ENCODE results near the gene OPCML.

OPCML gene

GRCh38 chr11:132772703-132773545, 759.4 kb downstream of the OPCML start:
- no peak for DNase-seq

GRCh38 chr11:132771746-132772145, 760.6 kb downstream of the OPCML start:
- DNase-seq, result no peak

DNA sequence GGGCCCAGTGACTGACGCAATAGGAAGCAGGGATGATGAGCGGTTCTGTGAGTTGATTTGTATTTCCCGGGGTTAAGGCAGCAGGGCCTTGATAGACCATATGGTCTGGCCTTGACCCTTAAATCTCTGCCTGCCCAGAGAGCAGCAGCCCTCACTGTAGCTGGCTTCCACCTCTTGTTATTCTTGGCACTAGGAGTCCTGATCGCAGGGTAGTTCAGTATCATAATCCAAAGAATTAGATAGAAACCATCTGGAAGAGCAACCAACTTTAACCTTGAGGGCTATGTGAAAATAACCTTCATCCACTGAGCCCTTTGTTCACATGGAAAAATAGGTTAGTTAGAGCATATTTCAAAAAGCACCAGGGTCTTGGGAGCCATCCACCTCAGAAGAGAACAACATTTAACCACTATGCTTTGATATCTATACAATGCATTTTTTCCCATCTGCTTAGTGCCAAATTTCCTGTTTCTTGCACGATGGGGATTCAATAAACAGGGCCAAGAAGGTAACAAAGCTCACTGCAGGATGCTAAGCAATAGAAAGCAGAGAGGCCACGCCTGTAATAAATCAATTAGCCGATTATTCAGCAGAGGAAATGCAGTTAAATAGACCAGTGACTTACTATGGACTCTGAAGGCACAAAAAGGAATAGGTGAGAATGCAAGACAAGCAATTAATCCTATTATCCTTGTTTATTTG, 761.3 kb downstream of the OPCML start:
- DNase-seq, result no peak

DNA sequence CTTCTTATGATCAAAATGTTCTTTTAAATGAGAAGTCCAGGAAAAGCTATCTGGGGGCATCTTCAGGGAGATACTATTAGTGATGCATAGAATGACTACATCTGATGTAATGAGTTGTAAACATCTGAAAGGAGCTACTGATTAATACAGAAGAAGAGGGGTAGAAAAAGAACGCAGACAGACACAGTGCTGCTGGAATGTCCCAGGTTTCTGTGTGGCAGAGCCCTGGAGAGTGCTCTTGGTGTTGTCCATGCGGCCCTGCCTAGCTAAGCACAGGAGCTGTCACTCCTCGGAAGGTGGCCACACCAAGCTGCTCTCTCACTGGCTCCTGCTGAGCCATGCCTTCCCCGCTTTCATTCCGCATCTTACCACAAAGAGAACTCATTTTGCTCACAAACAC, 768.8 kb downstream of the OPCML start:
- no peak for DNase-seq

DNA sequence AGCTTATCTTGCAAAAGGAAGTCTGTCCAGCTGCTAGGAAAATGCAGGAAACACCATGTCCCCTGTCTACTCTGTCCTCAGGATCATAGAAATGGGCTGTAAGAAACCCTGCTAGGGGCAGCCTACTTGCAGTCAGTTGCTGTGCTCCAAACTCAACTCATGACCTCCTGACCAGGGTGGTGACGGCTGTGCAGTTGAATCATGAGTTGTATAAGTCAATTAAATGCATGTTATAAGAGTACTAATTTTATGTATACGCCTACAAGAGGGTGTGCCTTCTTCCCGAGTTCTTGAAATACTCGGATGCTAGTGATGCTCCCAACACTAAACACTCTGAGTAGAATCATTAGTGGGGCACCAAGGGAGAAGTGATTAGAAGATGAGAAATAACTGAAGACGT, 776.4 kb downstream of the OPCML start:
- DNase-seq, result no peak

DNA sequence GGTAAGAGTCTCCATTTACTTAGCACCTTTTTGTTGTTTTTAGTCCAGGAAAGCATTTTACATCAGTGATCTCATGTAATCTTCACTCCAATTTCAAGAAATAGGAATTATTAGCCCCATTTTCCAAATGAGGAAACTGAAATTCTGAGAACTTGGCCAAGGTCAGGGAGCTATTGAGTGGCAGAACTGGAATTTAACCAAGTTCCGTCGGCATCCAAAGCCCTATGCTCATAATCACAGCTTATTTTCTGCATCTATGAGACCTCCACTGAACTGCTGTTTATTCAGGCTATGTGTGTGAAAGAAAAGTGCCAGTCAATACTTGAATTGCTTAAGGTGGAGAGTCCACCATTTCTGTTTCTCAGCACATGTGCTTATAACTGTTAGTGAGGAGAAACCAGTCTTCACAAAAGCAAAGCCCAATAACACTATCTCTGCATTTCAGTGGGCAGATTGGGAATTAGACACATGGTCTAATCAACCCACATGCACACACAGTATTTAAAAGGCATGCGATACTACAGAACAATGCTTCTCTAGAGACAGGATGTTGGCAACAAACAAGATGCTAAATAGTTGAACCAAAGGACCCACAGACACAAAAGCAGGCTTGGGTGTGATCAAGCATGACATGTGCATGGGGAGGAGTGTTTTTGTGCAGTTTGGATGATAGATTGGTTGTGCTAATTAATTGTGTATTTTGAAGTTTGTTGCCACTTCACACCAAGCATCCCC, 780.6 kb downstream of the OPCML start:
- no peak for DNase-seq

GRCh38 chr11:132746305-132746704, 786.0 kb downstream of the OPCML start:
- no peak for DNase-seq

- no peak for DNase-seq
Observed at GRCh38 chr11:132745306-132745705, 787.0 kb downstream of the OPCML start.

- no peak for DNase-seq
Observed at GRCh38 chr11:132744771-132745170, 787.5 kb downstream of the OPCML start.

GRCh38 chr11:132743601-132744000, 788.7 kb downstream of the OPCML start:
- no peak for DNase-seq

GRCh38 chr11:132742929-132743328, 789.4 kb downstream of the OPCML start:
- DNase-seq, result no peak

- no peak for DNase-seq
Observed at GRCh38 chr11:132734217-132734616, 798.1 kb downstream of the OPCML start.

DNA sequence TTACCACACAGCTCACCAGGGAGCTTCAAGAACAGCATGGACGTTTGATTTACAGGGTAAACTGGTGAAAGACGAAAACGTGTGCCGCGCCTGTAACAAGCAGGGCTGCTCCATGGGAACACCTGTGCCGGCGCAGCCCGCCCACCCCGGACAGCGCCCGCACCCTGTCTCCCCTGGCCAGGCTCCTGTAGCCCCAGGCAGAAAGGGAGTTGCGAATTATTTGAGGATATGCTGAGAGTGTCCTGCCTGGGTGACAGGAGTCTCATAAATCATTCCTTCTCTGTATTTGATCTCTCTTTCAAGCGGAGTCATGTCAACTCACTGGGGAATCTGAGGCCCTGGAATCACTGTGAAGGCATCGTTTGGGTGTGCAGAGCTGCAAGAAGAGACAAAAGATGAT, 804.3 kb downstream of the OPCML start:
- DNase-seq, result no peak

DNA sequence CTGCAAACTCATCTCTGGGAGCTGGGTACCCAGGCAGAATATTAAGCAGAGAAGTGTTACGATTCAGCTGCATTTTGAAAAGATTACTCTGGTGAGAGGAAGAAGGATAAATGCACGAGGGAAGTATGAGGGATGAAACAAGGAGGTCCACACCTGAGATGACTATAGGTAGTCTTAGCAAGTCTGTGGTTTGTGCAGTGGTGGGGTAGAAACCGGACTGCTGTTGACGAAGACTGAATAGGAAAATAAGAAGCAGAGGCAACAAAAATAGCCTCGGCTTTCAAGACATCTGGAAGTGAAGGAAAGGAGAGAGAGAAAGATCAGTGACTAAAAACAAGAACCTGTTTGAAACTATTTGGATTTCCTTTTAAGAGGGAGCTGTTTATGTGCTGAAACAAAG, 810.8 kb downstream of the OPCML start:
- no peak for DNase-seq

- no peak for DNase-seq
Observed at GRCh38 chr11:132719684-132720083, 812.6 kb downstream of the OPCML start.

GRCh38 chr11:132718711-132719671, 813.3 kb downstream of the OPCML start:
- no peak for DNase-seq

DNA sequence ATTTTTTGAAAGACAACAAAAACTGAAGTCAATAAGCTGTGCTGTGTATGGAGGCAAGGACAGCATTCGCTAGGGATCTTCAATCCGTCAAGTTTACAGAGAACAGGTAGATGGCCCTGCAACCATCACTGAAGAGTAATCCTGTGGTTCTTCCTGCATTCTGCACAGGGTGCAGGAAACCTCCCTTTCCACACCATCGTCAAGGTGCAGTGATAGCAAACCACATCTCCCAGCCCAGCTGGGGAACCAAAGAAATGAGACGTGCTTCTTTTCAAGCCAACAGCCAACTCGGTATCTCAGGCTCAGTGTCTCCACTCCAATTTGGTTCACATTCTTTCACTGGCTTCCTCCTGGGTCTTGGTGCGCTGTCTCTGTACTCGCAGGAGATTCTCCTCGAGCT, 814.5 kb downstream of the OPCML start:
- no peak for DNase-seq

DNA sequence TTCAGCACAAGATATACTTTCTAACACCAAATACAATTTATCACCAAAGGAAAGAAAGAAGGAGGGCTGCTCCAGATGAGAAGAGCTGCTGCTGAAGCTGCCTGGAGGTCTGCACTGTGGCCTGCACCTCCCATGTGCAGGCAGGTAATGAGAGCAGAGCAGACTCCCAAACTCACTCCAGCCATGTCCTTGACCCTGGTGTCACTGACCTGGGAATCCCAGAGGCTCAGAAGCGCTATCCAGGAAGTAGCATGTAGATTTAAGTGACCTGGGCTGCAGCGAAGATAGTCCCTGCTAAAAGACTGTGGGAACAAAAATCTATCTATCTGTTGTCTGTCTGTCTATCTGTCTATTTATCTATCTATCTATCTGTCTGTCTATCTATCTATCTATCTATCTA, 816.3 kb downstream of the OPCML start:
- DNase-seq, result no peak

DNA sequence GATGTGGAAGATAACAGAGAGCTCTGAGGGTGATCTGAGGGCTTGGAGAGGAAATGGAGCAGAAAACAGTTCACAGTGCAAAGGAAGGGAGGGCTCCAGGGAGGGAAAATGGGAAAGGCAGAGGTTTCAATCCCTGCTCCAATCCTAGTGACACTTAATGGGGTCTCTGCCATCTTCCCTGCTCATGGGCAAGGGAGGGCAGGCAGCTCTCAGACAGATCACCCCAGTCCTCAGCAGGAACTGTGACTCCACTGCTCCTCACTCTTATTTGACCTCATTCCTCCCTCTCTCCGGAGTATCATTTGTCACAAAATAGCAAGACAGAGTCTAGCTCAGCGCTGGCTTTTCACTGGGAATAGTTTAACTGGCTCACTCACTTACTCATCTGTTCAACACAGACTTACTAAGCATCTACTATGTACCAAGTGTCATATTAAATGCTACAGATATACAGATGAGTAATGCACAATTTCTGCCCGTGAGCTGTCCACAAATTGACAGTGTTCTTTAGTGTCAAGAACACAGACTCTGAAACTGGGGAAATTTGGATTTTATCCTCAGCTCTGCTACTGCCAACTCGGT, 817.4 kb downstream of the OPCML start:
- no peak for DNase-seq

GRCh38 chr11:132712466-132712865, 819.8 kb downstream of the OPCML start:
- DNase-seq, result no peak

GRCh38 chr11:132704781-132705375, 827.4 kb downstream of the OPCML start:
- DNase-seq, result no peak

DNA sequence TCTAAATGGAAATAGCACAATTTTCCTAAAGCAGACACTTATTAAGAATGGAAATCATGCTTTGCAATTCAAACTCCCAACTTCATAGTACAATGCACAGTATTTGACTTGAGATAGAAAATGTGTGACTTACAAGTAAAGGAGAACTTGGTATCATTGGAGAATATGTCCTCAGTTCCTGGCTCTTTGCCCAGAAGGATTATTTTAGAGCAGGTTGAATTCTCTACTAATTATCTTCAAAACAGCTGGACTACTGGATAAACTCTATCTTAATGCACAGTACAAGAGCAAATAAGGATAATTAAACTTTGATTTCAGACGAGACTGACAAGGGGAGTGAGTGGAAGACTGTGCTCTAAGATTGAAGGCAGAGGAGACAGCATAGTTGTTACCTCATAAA, 839.4 kb downstream of the OPCML start:
- peak in 1 of 2 experiments; percentile 56 for DNase-seq
